ENCODE measurements around the gene PDE3B. TPM values are rescaled to one million over a fixed set of nuclear protein-coding genes. Genes with fewer than 3 reads are reported as not detected.

The PDE3B gene
- total and polyA plus RNA-seq, 12 donors: 0.42 to 4.2 (median 1.9) TPM

Small RNA genes within 50 kb of the gene (small RNA-seq; reads per million reads assigned to genes)
- gene CALCP: 0 reads per million in 2 donors

Other genes with a start within 250 kb of the PDE3B start
- 100 to 1,000 TPM in 3 of 9 donors, 10 to 100 TPM in 6; 77.6 to 175 (median 92.4) TPM for gene COPB1, start 144.0 kb upstream of the PDE3B start, total RNA-seq
- 100 to 1,000 TPM in 1 of 3 donors, 10 to 100 TPM in 2; 45.2 to 105 (median 56.5) TPM for gene COPB1, start 144.0 kb upstream of the PDE3B start, polyA plus RNA-seq
- 100 to 1,000 TPM in 8 of 9 donors, 10 to 100 TPM in 1; 92.4 to 304 (median 137) TPM for gene PSMA1, start 123.4 kb upstream of the PDE3B start, total RNA-seq
- 100 to 1,000 TPM; 198 to 234 (median 232) TPM for gene PSMA1, start 123.4 kb upstream of the PDE3B start, polyA plus RNA-seq
- gene CYP2R1, start 248.4 kb downstream of the PDE3B start, total RNA-seq: 10 to 100 TPM in 2 of 9 donors, 1 to 10 TPM in 7; 5.7 to 29.7 (median 8.4) TPM
- 10 to 100 TPM; 17.0 to 58.5 (median 19.9) TPM for gene CYP2R1, start 248.4 kb downstream of the PDE3B start, polyA plus RNA-seq

Data from adrenal gland (tissue), 12 donors.